H1 (cell line): ENCODE results near the gene TNRC6A. TPM values are rescaled to one million over a fixed set of nuclear protein-coding genes. Genes with fewer than 3 reads are reported as not detected.

Experiments
- CTCF ChIA-PET: fragments of 300-600 bp; sonication (Branson Sonifier 250); formaldehyde crosslinking; loops from one replicate; lab custom pipeline; 2021; ENCODE audit not compliant: partially characterized antibody; lab: Charles Lee
- POLR2A ChIA-PET: fragments of 300-600 bp; sonication (Branson Sonifier 250); formaldehyde crosslinking; loops from one replicate; lab custom pipeline; 2021; ENCODE audit warnings: inconsistent platforms; ENCODE audit not compliant: partially characterized antibody; lab: Charles Lee
- DNase-seq, 2 experiments: peaks; one replicate each; pipeline versions ENCODE4 v3.0.0 to v3.0.0-alpha.2; 2010 to 2022; ENCODE audit warnings: low spot score in 2 of 2, low read depth in 1 of 2, mixed read lengths in 1 of 2
- FAIRE-seq: peaks from 2 replicates; lab custom pipeline; 2011; peaks lifted over from hg19 to GRCh38; lab: Jason Lieb, UNC
- H2AFZ ChIP-seq: 2 replicates; pipeline ENCODE4 v1.8.1; 2012; ENCODE audit warnings: low read length, inconsistent platforms
- H2AK5ac ChIP-seq: 2 replicates; pipeline ENCODE4 v1.6.1; 2013; ENCODE audit warnings: low read depth, low read length
- H2BK120ac ChIP-seq: replicated peaks from 2 replicates; pipeline ENCODE3; 2013; ENCODE audit warnings: low read depth, low read length, inconsistent platforms
- H2BK12ac ChIP-seq: 2 replicates; pipeline ENCODE4 v1.6.1; 2013; ENCODE audit warnings: low read depth, low read length
- H2BK15ac ChIP-seq: 2 replicates; pipeline ENCODE4 v1.6.1; 2013; ENCODE audit warnings: low read length
- H2BK20ac ChIP-seq: 2 replicates; pipeline ENCODE4 v1.6.1; 2013; ENCODE audit warnings: low read length
- H2BK5ac ChIP-seq: 2 replicates; pipeline ENCODE4 v1.6.1; 2013; ENCODE audit warnings: low read depth, low read length
- H3K14ac ChIP-seq: 2 replicates; pipeline ENCODE4 v1.6.1; 2013; ENCODE audit warnings: inconsistent platforms; ENCODE audit not compliant: insufficient read length
- H3K18ac ChIP-seq: 2 replicates; pipeline ENCODE4 v1.6.1; 2013; ENCODE audit warnings: low read length; ENCODE audit errors: extremely low read depth
- H3K23ac ChIP-seq: 2 replicates; pipeline ENCODE4 v1.6.1; 2013; ENCODE audit warnings: inconsistent platforms; ENCODE audit not compliant: insufficient read length
- H3K23me2 ChIP-seq: 2 replicates; pipeline ENCODE4 v1.6.1; 2013; ENCODE audit warnings: low read depth, low read length
- H3K27ac ChIP-seq: 2 replicates; pipeline ENCODE4 v1.6.1; 2011; ENCODE audit warnings: low read depth, low read length, inconsistent platforms
- H3K27me3 ChIP-seq, 4 experiments: replicated peaks in 1 of 4; 1 replicate in 1 of 4; 2 replicates in 3 of 4; pipeline versions ENCODE4 v1.6.1 to v1.8.1; 2011 to 2013; ENCODE audit warnings: low read length in 3 of 4, mild to moderate bottlenecking in 3 of 4, inconsistent platforms in 2 of 4, mixed read lengths in 2 of 4, moderate library complexity in 1 of 4; ENCODE audit not compliant: control insufficient read depth in 3 of 4, insufficient read depth in 3 of 4; ENCODE audit errors: extremely low read depth in 1 of 4
- H3K36me3 ChIP-seq, 4 experiments: 2 replicates each; pipeline versions ENCODE4 v1.6.1 to v1.8.1; 2011 to 2013; ENCODE audit warnings: mild to moderate bottlenecking in 4 of 4, low read length in 3 of 4, moderate library complexity in 2 of 4, control low read depth in 1 of 4, inconsistent platforms in 1 of 4; ENCODE audit not compliant: insufficient read depth in 4 of 4, control insufficient read depth in 2 of 4
- H3K4ac ChIP-seq: replicated peaks from 2 replicates; pipeline ENCODE3; 2013; ENCODE audit warnings: low read length, low read depth, mixed read lengths, inconsistent platforms; ENCODE audit not compliant: insufficient read length
- H3K4me1 ChIP-seq, 4 experiments: replicated peaks in 1 of 4; 1 replicate in 1 of 4; 2 replicates in 3 of 4; pipeline versions ENCODE4 v1.6.1 to v1.8.1; 2011 to 2013; ENCODE audit warnings: low read length in 3 of 4, inconsistent platforms in 2 of 4, mixed read lengths in 1 of 4; ENCODE audit not compliant: insufficient read depth in 4 of 4, control insufficient read depth in 3 of 4
- H3K4me2 ChIP-seq, 2 experiments: 2 replicates each; pipeline versions ENCODE4 v1.6.1 to v1.8.1; 2011 to 2013; ENCODE audit warnings: low read depth in 2 of 2, low read length in 2 of 2, control low read depth in 1 of 2, inconsistent platforms in 1 of 2, mild to moderate bottlenecking in 1 of 2; ENCODE audit not compliant: insufficient read depth in 1 of 2
- H3K4me3 ChIP-seq, 4 experiments: fragments of 200-600, 300-600 bp in 1 of 4; sonication (generic), shearing (Covaris generic), sonication (Bioruptor Twin) in 1 of 4; 2 replicates each; pipeline versions ENCODE4 v1.5.1 to v1.8.1; 2011 to 2016; ENCODE audit warnings: low read length in 4 of 4, low read depth in 3 of 4, control low read depth in 2 of 4, inconsistent platforms in 2 of 4, mild to moderate bottlenecking in 2 of 4, mixed read lengths in 1 of 4, moderate library complexity in 1 of 4; ENCODE audit not compliant: insufficient read depth in 2 of 4; ENCODE audit errors: extremely low read depth in 1 of 4
- H3K56ac ChIP-seq: replicated peaks from 2 replicates; pipeline ENCODE3; 2013; ENCODE audit warnings: low read depth, mild to moderate bottlenecking, mixed read lengths, low read length, inconsistent platforms; ENCODE audit not compliant: insufficient read length
- H3K79me1 ChIP-seq: 2 replicates; pipeline ENCODE4 v1.6.1; 2013; ENCODE audit warnings: low read depth, low read length, control low read depth
- H3K79me2 ChIP-seq, 2 experiments: 2 replicates each; pipeline versions ENCODE4 v1.6.1 to v1.8.1; 2012 to 2013; ENCODE audit warnings: low read length in 2 of 2, mild to moderate bottlenecking in 2 of 2, inconsistent platforms in 1 of 2; ENCODE audit not compliant: insufficient read depth in 2 of 2, control insufficient read depth in 1 of 2
- H3K9ac ChIP-seq, 4 experiments: replicated peaks in 1 of 4; 1 replicate in 1 of 4; 2 replicates in 3 of 4; pipeline versions ENCODE4 v1.6.1 to v1.8.1; 2011 to 2013; ENCODE audit warnings: low read depth in 3 of 4, low read length in 3 of 4, control low read depth in 2 of 4, mild to moderate bottlenecking in 2 of 4, moderate library complexity in 2 of 4, inconsistent platforms in 1 of 4; ENCODE audit errors: extremely low read depth in 1 of 4
- H3K9me3 ChIP-seq, 2 experiments: 2 replicates each; pipeline versions ENCODE4 v1.6.1 to v1.8.1; 2012 to 2013; ENCODE audit warnings: mild to moderate bottlenecking in 2 of 2, moderate library complexity in 2 of 2, control low read depth in 1 of 2, inconsistent platforms in 1 of 2, low read depth in 1 of 2, low read length in 1 of 2, mixed read lengths in 1 of 2; ENCODE audit not compliant: insufficient read depth in 2 of 2
- H4K20me1 ChIP-seq, 2 experiments: replicated peaks in 1 of 2; 2 replicates each; pipeline versions ENCODE3 to v1.8.1; 2011 to 2013; ENCODE audit warnings: inconsistent platforms in 2 of 2, low read length in 2 of 2, mild to moderate bottlenecking in 1 of 2; ENCODE audit not compliant: insufficient read depth in 2 of 2, control insufficient read depth in 1 of 2
- H4K5ac ChIP-seq: 2 replicates; pipeline ENCODE4 v1.6.1; 2013; ENCODE audit warnings: low read length, low read depth, mixed read lengths, inconsistent platforms; ENCODE audit not compliant: insufficient read length
- H4K8ac ChIP-seq: 2 replicates; pipeline ENCODE4 v1.8.0; 2013; ENCODE audit warnings: mild to moderate bottlenecking, moderate library complexity, low read length, inconsistent platforms; ENCODE audit not compliant: insufficient read depth; ENCODE audit errors: extremely low read depth
- H4K91ac ChIP-seq: replicated peaks from 2 replicates; pipeline ENCODE3; 2013; ENCODE audit warnings: low read length, mixed read lengths, inconsistent platforms; ENCODE audit not compliant: insufficient read length
- BCL11A ChIP-seq, 2 experiments: IDR thresholded peaks; one replicate each; pipeline ENCODE4 v1.6.1; 2011; ENCODE audit warnings: low read depth in 2 of 2, low read length in 2 of 2, mild to moderate bottlenecking in 2 of 2
- CBX8 ChIP-seq: fragments of 300-800, 300-1000 bp; sonication (generic); IDR thresholded peaks from 2 replicates; pipeline ENCODE4 v1.7.1; 2016; ENCODE audit warnings: low read depth, low read length, borderline replicate concordance
- CEBPB ChIP-seq: IDR thresholded peaks from 2 replicates; pipeline ENCODE4 v1.6.1; 2012; ENCODE audit warnings: low read depth, low read length
- CREB1 ChIP-seq: IDR thresholded peaks from 2 replicates; pipeline ENCODE4 v1.6.1; 2012; ENCODE audit warnings: inconsistent platforms
- E2F6 ChIP-seq: IDR thresholded peaks from 2 replicates; pipeline ENCODE4 v1.6.1; 2012; ENCODE audit warnings: inconsistent platforms
- HDAC6 ChIP-seq: IDR thresholded peaks from one replicate; pipeline ENCODE4 v1.7.1; 2012; ENCODE audit warnings: low read depth, mild to moderate bottlenecking, inconsistent platforms, low read length, moderate library complexity
- JUN ChIP-seq: IDR thresholded peaks from 2 replicates; pipeline ENCODE4 v1.6.1; 2011; ENCODE audit warnings: low read depth, mild to moderate bottlenecking, improper control_type of control experiment, low read length
- POLR2AphosphoS5 ChIP-seq: IDR thresholded peaks from 2 replicates; pipeline ENCODE4 v1.6.1; 2011; ENCODE audit warnings: low read depth, low read length
- POU5F1 ChIP-seq: IDR thresholded peaks from 2 replicates; pipeline ENCODE4 v1.6.1; 2011; ENCODE audit warnings: low read depth, mild to moderate bottlenecking, low read length, moderate library complexity
- RBBP5 ChIP-seq: IDR thresholded peaks from 2 replicates; pipeline ENCODE4 v1.7.1; 2012; ENCODE audit warnings: low read depth, mild to moderate bottlenecking, inconsistent platforms, low read length, moderate library complexity, borderline replicate concordance
- SAP30 ChIP-seq: fragments of 300-600 bp; sonication (generic); IDR thresholded peaks from 2 replicates; pipeline ENCODE4 v1.7.1; 2012; ENCODE audit warnings: low read length, moderate library complexity, mild to moderate bottlenecking, inconsistent platforms; ENCODE audit not compliant: insufficient read depth, insufficient replicate concordance
- SIX5 ChIP-seq: IDR thresholded peaks from 2 replicates; pipeline ENCODE4 v1.6.1; 2011; ENCODE audit warnings: mild to moderate bottlenecking, low read depth, low read length
- SUZ12 ChIP-seq: fragments of 200-600 bp; sonication (generic); IDR thresholded peaks from 2 replicates; pipeline ENCODE4 v1.6.1; 2012; ENCODE audit warnings: mild to moderate bottlenecking, inconsistent platforms, low read length, moderate library complexity, mixed read lengths
- ZNF274 ChIP-seq: IDR thresholded peaks from 2 replicates; pipeline ENCODE4 v1.7.0; 2012; ENCODE audit warnings: low read length, borderline replicate concordance; ENCODE audit errors: extremely low read depth
- WGBS, 2 experiments: shearing (Covaris generic) in 1 of 2; methylation state at CpG; one replicate each; pipeline versions ENCODE4 v1.1.6 to v1.1.7; 2013 to 2015; ENCODE audit warnings: low lambda C conversion rate in 2 of 2, mixed read lengths in 2 of 2, inconsistent platforms in 1 of 2, low coverage in 1 of 2, missing lambda C conversion rate in 1 of 2; ENCODE audit not compliant: insufficient replicate concordance in 2 of 2, insufficient coverage in 1 of 2, insufficient read length in 1 of 2; ENCODE audit errors: extremely low coverage in 1 of 2, missing lambda C conversion rate in 1 of 2; 5-methylcytosine and 5-hydroxymethylcytosine counted together
- polyA plus RNA-seq, 7 experiments: library from polyadenylated mRNA; depleted of rRNA in 3 of 7; stranded (reverse) in 5 of 7; unstranded in 2 of 7; fragments of >200 nt in 5 of 7; fragments of 200-250 nt in 2 of 7; gene quantifications; 1 replicate in 5 of 7; 2 replicates in 1 of 7; 4 replicates in 1 of 7; pipeline versions ENCODE4 v1.2.1 to v1.2.3, GENCODE V29; 2011 to 2013; ENCODE audit warnings: missing spikeins in 2 of 7, mixed read lengths in 2 of 7
- total RNA-seq: library from RNA; stranded (reverse); fragmentation: NEBNext Ultra II Directional; extraction: Animal tissue kit (Norgen Biotek cat#: 25700); gene quantifications from 2 replicates; pipeline ENCODE4 v1.2.1, GENCODE V29; 2021

Gene TNRC6A
- total and polyA plus RNA-seq, 2 of the 8 experiments (the other 6 are each of a cell fraction or from before 2014, with no cell fraction given): 67.6 to 103 TPM

- Histone ChIP-seq H2BK15ac (no peak overlapping the region), H4K20me1 (no peaks in the 10 kb centered on the region), H3K4me1 (peaks cover 0 to 4% (median 0%) of the 10 kb centered on the region in 4 experiments; a peak in 2 of 7 replicates), H2BK20ac (no peak overlapping the region), H2AK5ac (no peak overlapping the region), H4K91ac (no peak overlapping the region), H3K4me3 (no peak overlapping the region), H3K27ac (no peak overlapping the region), H2AFZ (no peak overlapping the region), H3K18ac (no peak overlapping the region), H3K79me1 (no peaks in the 10 kb centered on the region), H2BK120ac (no peak overlapping the region), H3K23ac (no peak overlapping the region), H2BK12ac (no peak overlapping the region), H2BK5ac (no peak overlapping the region), H3K36me3 (no peaks in the 10 kb centered on the region), H3K27me3 (no peaks in the 10 kb centered on the region), H3K79me2 (no peaks in the 10 kb centered on the region), H3K9ac (no peak overlapping the region), H3K23me2 (no peaks in the 10 kb centered on the region), H4K5ac (no peak overlapping the region), H3K9me3 (no peaks in the 10 kb centered on the region), H3K56ac (no peak overlapping the region), H3K14ac (no peak overlapping the region), H3K4me2 (no peak overlapping the region), H3K4ac (no peak overlapping the region), H4K8ac (no peak overlapping the region)
- ChIA-PET POLR2A (interaction anchor here (1.5 kb wide), 1 partner anchor 14 kb away, joined by 4 read pairs; no protein-coding TSS in a partner anchor), CTCF (interaction anchor here (0.7 to 1.4 kb wide), 3 partner anchors 9 to 121 kb away, joined by 3 to 4 read pairs (median 3); no protein-coding TSS in a partner anchor)
- DNase-seq: no peak
- 93% methylated on average over 5 of the region's 5 CpGs; no CpG with 5 or more reads in 1 of the 2 experiments for WGBS, 2 experiments
- no peak for FAIRE-seq
- no peak for TF ChIP-seq BCL11A (IDR thresholded peaks at IDR 0.05; ENCODE audit: low read depth in 2 of 2, low read length in 2 of 2)
- TF ChIP-seq CREB1: no peak
- TF ChIP-seq CBX8: no peak
- no peak for TF ChIP-seq E2F6
- no peak for TF ChIP-seq ZNF274
- TF ChIP-seq SUZ12: no peak
- TF ChIP-seq CEBPB: no peak
- no peak for TF ChIP-seq POU5F1
- no peak for TF ChIP-seq RBBP5
- no peak for TF ChIP-seq SIX5
- no peak for TF ChIP-seq POLR2AphosphoS5
- no peak for TF ChIP-seq JUN
- TF ChIP-seq SAP30: no peak
- TF ChIP-seq HDAC6: no peak
These were observed 31.1 kb upstream of the TNRC6A start for GRCh38 chr16:24698308-24698707.
